ENCODE data around the gene FNIP2.

Gene FNIP2

DNA sequence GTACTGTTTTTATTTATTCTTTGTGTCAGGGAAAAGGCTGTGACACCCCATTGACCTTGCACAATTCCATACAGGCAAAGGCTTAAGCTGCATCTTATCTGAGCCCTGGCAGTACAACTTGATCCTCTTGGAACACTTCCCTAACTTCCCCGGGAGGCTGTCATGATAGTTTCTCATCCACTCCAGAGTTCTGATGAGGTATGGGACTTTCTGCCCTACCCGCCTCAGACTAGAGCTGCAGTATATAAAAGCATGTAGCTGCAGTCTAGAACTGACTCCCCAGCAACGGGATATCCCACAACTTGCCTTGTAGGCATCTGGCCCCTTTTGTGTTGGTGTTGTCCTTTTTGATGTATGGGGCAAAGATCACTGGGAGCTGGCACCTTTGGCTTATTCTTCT, 72.7 kb downstream of the FNIP2 start:
- DNase-seq, result no peak

DNA sequence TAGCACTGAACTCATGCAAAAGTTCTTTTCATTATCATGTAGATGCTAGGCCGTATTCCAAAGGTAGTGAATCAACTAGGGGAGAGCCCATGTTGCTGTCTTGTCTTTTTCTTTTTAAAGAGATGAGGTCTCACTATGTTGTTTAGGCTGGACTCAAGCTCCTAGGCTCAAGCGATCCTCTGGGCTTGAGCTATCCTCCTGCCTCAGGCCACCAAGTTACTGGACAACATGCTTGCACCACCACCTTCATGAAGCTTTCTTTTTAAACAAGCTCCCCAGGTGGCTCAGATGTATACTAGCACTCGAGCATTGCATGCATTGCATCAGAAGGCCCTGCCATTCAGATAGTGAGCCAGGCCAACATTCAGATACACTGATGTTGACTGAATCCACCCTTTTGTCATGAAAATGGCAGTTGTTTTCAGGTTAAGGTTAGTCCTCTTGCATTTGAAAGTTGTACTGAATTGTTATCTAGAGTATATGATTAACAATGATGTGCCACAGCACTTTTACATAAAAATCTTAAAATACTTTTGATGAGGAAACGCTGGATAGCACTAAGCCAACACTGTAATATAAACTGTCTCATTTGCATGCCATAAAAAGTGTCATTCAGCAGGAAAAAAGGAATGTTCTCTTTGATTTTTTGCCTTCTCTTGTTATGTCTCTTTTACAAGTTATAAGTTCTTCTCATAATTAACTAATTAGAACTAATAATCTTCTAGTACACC, 76.7 kb downstream of the FNIP2 start:
- DNase-seq, result no peak

- DNase-seq, result no peak
Measured at GRCh38 chr4:158847535-158847934, 78.7 kb downstream of the FNIP2 start.

DNA sequence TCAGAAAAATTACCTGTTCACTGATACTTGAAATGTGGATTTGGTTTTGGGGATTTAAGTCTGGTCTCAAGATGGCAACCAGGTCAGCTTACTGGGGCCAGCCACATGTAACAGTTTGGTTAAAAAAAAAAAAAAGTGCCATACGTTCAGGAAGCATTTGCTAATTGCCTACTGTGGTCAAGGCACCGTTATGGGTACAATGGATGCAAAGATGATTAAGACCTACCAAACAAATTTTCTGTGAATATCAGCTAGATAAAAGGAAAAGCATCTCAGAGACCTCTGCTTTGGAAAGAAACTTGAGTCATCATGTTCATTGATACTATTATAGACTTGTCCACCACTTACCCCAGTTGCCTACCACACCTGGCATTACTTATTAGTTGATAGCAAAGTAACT, 80.9 kb downstream of the FNIP2 start:
- DNase-seq, result no peak

DNA sequence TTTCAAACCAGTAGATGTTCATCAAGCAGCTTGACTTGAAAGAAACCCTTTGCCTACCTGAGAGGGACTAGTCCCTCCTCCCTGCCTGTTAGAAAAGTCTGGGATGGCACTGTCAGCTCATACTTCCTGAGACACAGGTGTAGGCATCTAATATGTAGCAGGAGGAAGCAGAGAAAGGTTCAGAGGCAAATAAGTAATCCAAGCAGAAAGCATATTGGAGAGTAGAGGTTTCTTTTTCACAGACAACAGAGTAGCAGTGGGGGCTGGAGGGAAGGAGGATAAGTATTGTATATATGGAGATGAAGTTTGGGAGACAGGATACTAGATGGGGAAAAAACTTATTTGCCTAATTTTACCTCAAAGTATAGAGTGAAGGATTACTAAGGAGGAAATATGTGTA, 81.5 kb downstream of the FNIP2 start:
- no peak for DNase-seq

DNA sequence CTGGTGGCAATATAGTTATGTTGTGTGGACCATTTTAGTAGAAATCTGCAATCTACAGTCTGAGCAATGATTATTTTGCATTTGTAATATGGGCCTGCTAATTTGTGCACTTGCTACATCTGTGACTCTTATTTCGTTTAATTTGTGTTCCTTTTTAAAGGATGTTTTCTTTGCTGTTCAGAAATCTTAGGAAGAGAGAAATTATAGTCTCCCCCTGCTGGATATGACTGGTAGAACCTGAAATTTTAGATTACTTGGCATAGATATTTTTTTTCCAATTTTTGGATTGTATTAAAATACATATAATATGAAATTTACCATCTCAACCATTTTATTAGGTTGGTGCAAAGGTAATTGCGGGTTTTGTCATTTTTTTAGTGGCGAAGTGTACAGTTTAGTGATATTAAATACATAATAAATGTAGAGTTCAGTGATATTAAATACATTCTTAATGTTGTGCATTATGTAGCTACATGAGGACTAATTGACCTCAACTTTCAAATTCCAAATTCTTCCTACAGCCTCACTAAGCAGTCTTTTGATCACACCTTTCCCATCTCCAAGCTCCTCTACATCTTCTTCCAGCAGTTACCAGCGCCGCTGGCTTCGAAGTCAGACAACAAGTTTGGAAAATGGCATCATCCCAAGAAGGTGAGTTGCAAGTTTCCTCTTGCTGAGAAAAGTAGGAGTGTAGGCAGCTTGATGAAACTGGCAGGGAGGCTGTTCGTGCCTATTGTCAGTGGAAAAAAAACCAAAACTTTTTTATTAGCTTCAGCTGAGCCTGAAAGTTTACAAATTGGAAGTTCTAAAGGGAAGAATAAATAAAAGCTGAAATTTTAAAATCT, 82.2 kb downstream of the FNIP2 start:
- DNase-seq, result no peak

DNA sequence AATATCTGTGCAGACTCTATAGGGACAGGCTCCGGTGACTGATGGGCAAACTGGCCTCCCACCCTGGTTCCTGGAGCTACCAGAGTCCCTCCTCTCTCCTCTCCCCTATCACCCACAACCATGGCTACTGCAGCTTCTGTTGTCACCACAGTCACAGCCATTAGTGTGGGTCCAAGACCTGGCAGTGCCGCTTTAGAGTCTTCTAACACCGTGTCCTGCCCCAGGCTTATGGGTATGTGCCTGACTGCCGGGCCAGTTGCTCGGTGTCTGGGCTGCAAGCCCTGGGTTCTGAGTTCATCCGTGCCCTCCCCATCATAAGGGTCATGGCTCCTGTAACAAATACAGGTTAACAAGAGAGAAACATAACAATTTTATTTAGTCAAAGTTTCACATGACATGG, 85.4 kb downstream of the FNIP2 start:
- DNase-seq, result no peak

GRCh38 chr4:158856852-158857251, 88.0 kb downstream of the FNIP2 start:
- DNase-seq, result no peak

- DNase-seq, result no peak
Measured at GRCh38 chr4:158857951-158858350, 89.1 kb downstream of the FNIP2 start.

GRCh38 chr4:158858410-158859199, 89.8 kb downstream of the FNIP2 start:
- DNase-seq, result peak; percentile 3

- DNase-seq, result no peak
Measured at GRCh38 chr4:158859661-158860060, 90.8 kb downstream of the FNIP2 start.

- no peak for DNase-seq
Measured at GRCh38 chr4:158860856-158861255, 92.0 kb downstream of the FNIP2 start.

DNA sequence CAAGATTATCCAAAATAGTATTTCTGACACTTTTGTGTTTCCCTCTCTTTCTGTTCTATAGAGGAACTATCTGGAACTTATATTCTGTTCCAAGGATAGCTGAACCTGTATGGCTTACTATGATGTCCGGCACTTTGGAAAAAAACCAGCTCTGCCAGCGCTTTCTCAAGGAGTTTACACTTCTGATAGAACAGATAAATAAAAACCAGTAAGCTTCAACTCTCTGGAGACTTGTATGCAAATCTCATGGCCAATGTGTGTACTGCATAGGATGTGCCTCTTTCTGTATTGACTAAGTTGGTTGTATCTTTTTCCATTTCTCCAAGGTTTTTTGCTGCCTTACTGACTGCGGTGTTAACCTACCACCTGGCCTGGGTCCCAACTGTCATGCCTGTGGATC, 92.5 kb downstream of the FNIP2 start:
- DNase-seq, result no peak

DNA sequence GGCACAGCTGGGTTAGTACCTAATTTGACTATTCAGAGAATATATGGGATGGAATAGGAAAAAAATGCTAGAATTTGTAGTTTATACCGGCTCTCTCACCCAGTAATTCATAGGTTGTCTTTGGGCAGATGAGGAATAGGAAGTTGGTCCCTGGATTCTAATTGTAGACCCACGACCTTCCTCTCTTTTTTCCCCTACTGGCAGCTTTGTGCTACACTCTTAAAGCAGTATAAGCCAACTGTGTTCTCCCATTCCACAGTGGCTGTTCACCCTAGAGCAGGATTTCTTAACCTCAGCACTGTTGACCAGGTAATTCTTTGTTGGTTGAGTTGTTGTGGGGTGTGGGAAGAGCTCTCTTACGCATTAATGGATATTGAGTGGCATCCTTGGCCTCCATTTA, 92.9 kb downstream of the FNIP2 start:
- DNase-seq, result no peak

- no peak for DNase-seq
Measured at GRCh38 chr4:158863296-158863695, 94.5 kb downstream of the FNIP2 start.

- no peak for DNase-seq
Measured at GRCh38 chr4:158865520-158866177, 96.8 kb downstream of the FNIP2 start.

DNA sequence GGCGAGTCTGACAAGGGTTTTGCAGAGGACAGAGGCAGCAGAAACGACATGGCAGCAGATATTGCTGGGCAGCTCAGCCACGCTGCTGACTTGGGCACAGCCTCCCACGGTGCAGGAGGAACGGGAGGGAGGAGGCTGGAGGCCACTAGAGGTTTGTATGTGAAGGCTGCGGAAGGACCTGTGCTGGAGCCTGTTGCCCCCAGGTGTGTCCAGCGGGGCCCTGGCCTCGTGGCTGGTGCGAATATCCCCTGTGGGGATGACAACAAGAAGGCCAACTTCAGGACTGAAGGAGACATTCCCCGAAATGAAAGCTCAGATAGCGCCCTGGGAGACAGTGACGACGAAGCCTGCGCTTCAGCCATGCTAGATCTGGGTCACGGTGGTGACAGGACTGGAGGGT, 100.2 kb downstream of the FNIP2 start:
- DNase-seq, result no peak

GRCh38 chr4:158869761-158870160, 100.9 kb downstream of the FNIP2 start:
- no peak for DNase-seq

- DNase-seq, result no peak
Measured at GRCh38 chr4:158870282-158870625, 101.4 kb downstream of the FNIP2 start.

GRCh38 chr4:158870626-158871334, 102.0 kb downstream of the FNIP2 start:
- DNase-seq, result no peak

DNA sequence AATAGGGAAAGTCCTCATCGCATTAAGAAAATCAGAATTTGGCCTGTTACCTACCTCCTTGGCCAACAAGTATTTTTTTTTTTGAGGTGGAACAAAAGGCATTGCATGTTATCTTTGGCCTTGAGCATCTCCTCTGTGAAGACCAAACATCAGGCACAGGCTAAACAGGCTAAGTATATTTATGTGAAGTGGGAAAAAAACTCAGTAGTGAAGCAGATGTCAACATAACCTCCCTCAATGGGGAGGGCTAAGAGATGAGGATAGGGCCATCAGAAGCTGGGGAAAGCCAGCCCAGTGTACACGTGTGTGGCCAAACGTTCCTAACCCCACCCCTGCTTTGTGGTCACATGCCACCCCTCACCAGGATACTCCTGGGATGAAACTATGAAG, 102.5 kb downstream of the FNIP2 start:
- DNase-seq, result no peak

DNA sequence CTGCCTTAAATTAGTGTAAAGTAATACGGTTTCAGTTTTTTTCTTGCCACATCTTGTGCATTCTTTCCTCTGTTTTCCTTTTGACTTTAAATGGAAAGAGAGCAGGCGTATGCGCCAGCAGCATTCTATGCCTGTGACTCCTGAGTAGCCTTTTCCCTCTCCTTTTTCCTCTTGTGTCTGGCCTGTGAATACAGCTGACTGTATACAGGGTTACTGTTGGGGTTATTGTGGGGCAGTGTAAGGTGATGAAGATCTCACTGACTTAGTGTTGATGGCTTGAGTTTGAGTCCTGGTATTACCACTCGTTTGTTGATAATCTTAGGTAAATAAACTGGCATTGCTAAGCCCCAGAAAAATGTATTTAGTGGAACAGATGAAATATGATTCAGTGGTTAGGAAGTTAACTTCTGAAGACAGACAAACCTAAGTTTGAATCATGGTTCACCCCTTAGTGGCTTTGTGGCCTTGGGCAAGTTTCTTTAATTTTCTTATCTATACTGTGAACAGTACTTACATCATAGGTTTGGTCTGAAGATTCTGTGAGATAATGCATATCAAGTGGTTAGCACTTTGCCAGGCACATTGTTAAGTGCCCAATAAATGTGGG, 105.1 kb downstream of the FNIP2 start:
- DNase-seq, result peak; percentile 5

All from T1000 (cell line).